K562 (cell line): ENCODE results near the gene PRR7. TPM values are rescaled to one million over a fixed set of nuclear protein-coding genes. Genes with fewer than 3 reads are reported as not detected.

ENCODE experiments used
- BHLHE40 ChIP-seq: IDR thresholded peaks from 2 replicates; pipeline ENCODE4 v1.6.1; 2011; ENCODE audit warnings: low read length, improper control_type of control experiment
- C11orf30 ChIP-seq: fragments of 450-650 bp; IDR thresholded peaks from 2 replicates; pipeline ENCODE4 v1.6.1; 2016; ENCODE audit warnings: low read depth, mild to moderate bottlenecking
- DPF2 ChIP-seq: fragments of 450-650 bp; IDR thresholded peaks from 2 replicates; pipeline ENCODE4 v1.6.1; 2016
- ILF3 ChIP-seq: fragments of 450-650 bp; IDR thresholded peaks from 2 replicates; pipeline ENCODE4 v1.6.1; 2018; ENCODE audit warnings: antibody characterized with exemption, mild to moderate bottlenecking, moderate library complexity, borderline replicate concordance
- MLX ChIP-seq, 2 experiments: fragments of 450-650 bp in 1 of 2; sonication (generic) in 1 of 2; formaldehyde crosslinking; conservative IDR thresholded peaks; 2 replicates each; pipeline versions ENCODE4 v1.4.0 to v1.8.1; 2020 to 2022; ENCODE audit warnings: mild to moderate bottlenecking in 1 of 2, missing genetic modification reagents in 1 of 2
- NFE2 ChIP-seq: IDR thresholded peaks from 2 replicates; pipeline ENCODE4 v1.6.1; 2014; ENCODE audit warnings: antibody characterized with exemption, low read depth
- PATZ1 ChIP-seq: fragments of 250-450 bp; sonication (Bioruptor Pico); IDR thresholded peaks from 2 replicates; pipeline ENCODE4 v1.5.0; 2020; ENCODE audit warnings: mild to moderate bottlenecking, borderline replicate concordance
- POLR2AphosphoS5 ChIP-seq: IDR thresholded peaks from 2 replicates; pipeline ENCODE4 v1.6.1; 2011; ENCODE audit warnings: mild to moderate bottlenecking, low read depth, low read length, moderate library complexity; ENCODE audit not compliant: control insufficient read depth, insufficient read depth
- RB1 ChIP-seq: fragments of 450-650 bp; IDR thresholded peaks from 2 replicates; pipeline ENCODE4 v1.6.1; 2017; ENCODE audit warnings: low read depth, mild to moderate bottlenecking
- RNF2 ChIP-seq: sonication (generic); IDR thresholded peaks from 2 replicates; pipeline ENCODE4 v1.6.1; 2016
- TAF1 ChIP-seq: IDR thresholded peaks from 2 replicates; pipeline ENCODE4 v1.6.1; 2011; ENCODE audit warnings: mild to moderate bottlenecking, low read length, moderate library complexity; ENCODE audit not compliant: insufficient read depth, control insufficient read depth, severe bottlenecking; ENCODE audit errors: extremely low read depth
- ZNF316 ChIP-seq: fragments of 450-650 bp; IDR thresholded peaks from 2 replicates; pipeline ENCODE4 v1.6.1; 2016
- polyA plus RNA-seq, 8 experiments: library from polyadenylated mRNA; depleted of rRNA in 4 of 8; stranded (reverse) in 5 of 8; unstranded in 3 of 8; fragments of >200 nt; fragmentation: Nextera tagmentation in 2 of 8; fragmentation: Illumina TruSeq in 1 of 8; extraction: Ambion mirVana in 2 of 8; extraction: Trizol in 1 of 8; gene quantifications; 2 replicates each; pipeline versions ENCODE4 v1.2.1 to v1.2.3, GENCODE V29; 2011 to 2014; ENCODE audit warnings: inconsistent platforms in 1 of 8, missing spikeins in 1 of 8
- total RNA-seq, 7 experiments: library from RNA; depleted of rRNA in 6 of 7; stranded (reverse); fragments of >200 nt in 6 of 7; fragmentation: Illumina TruSeq in 2 of 7; extraction: Trizol in 2 of 7; gene quantifications; 2 replicates each; pipeline versions ENCODE4 v1.2.1 to v1.2.3, GENCODE V29; 2011 to 2021; ENCODE audit warnings: low replicate concordance in 1 of 7
- TF ChIP-seq, protein P1 (sequence below): fragments of 450-650 bp; IDR thresholded peaks from 2 replicates; pipeline ENCODE4 v1.6.1; 2016; ENCODE audit warnings: mild to moderate bottlenecking
- TF ChIP-seq, protein P2 (sequence below): fragments of 450-650 bp; IDR thresholded peaks from 2 replicates; pipeline ENCODE4 v1.6.1; 2017; ENCODE audit warnings: antibody characterized with exemption, mild to moderate bottlenecking

Gene PRR7
- total and polyA plus RNA-seq, 9 of the 15 experiments (the other 6 are each of a cell fraction or from before 2014, with no cell fraction given), result 0.80 to 11.3 (median 10.4) TPM; not detected in 4

GRCh38 chr5:177427919-177428573 lies 18.6 kb upstream of the PRR7 start (continued):
- TF ChIP-seq TAF1 (peak; percentile 54), RNF2 (peak; percentile 31; the same call in 1 of the 2 replicates), RB1 (peak; percentile 19; the same call in 1 of the 2 replicates), POLR2AphosphoS5 (peak; percentile 68), MLX (CRISPR knock-in tag; conservative IDR thresholded peaks at IDR 0.05) (0 out of 4 replicates have a peak, but pooled peaks of 1 of the 2 experiments have one; percentile 43), PATZ1 (no peak), C11orf30 (peak; percentile 94), BHLHE40 (0 out of 2 replicates have a peak, but pooled peaks have one; percentile 26), ZNF316 (peak; percentile 93), NFE2 (peak; percentile 99), DPF2 (peak; percentile 74), ILF3 (no peak)
- TF ChIP-seq, protein P1, sequence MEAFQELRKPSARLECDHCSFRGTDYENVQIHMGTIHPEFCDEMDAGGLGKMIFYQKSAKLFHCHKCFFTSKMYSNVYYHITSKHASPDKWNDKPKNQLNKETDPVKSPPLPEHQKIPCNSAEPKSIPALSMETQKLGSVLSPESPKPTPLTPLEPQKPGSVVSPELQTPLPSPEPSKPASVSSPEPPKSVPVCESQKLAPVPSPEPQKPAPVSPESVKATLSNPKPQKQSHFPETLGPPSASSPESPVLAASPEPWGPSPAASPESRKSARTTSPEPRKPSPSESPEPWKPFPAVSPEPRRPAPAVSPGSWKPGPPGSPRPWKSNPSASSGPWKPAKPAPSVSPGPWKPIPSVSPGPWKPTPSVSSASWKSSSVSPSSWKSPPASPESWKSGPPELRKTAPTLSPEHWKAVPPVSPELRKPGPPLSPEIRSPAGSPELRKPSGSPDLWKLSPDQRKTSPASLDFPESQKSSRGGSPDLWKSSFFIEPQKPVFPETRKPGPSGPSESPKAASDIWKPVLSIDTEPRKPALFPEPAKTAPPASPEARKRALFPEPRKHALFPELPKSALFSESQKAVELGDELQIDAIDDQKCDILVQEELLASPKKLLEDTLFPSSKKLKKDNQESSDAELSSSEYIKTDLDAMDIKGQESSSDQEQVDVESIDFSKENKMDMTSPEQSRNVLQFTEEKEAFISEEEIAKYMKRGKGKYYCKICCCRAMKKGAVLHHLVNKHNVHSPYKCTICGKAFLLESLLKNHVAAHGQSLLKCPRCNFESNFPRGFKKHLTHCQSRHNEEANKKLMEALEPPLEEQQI, result no peak
- TF ChIP-seq, protein P2, sequence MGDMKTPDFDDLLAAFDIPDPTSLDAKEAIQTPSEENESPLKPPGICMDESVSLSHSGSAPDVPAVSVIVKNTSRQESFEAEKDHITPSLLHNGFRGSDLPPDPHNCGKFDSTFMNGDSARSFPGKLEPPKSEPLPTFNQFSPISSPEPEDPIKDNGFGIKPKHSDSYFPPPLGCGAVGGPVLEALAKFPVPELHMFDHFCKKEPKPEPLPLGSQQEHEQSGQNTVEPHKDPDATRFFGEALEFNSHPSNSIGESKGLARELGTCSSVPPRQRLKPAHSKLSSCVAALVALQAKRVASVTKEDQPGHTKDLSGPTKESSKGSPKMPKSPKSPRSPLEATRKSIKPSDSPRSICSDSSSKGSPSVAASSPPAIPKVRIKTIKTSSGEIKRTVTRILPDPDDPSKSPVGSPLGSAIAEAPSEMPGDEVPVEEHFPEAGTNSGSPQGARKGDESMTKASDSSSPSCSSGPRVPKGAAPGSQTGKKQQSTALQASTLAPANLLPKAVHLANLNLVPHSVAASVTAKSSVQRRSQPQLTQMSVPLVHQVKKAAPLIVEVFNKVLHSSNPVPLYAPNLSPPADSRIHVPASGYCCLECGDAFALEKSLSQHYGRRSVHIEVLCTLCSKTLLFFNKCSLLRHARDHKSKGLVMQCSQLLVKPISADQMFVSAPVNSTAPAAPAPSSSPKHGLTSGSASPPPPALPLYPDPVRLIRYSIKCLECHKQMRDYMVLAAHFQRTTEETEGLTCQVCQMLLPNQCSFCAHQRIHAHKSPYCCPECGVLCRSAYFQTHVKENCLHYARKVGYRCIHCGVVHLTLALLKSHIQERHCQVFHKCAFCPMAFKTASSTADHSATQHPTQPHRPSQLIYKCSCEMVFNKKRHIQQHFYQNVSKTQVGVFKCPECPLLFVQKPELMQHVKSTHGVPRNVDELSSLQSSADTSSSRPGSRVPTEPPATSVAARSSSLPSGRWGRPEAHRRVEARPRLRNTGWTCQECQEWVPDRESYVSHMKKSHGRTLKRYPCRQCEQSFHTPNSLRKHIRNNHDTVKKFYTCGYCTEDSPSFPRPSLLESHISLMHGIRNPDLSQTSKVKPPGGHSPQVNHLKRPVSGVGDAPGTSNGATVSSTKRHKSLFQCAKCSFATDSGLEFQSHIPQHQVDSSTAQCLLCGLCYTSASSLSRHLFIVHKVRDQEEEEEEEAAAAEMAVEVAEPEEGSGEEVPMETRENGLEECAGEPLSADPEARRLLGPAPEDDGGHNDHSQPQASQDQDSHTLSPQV, result peak; percentile 92; the same call in 1 of the 2 replicates
